ENCODE measurements around the gene IL1RAP.
"Not testable (repeated sequence)": the region's sequence is repeated elsewhere in the genome, so short reads cannot be mapped to it uniquely, and the experiment has no call there.

IL1RAP gene

GRCh38 chr3:190642016-190642415 lies 128.1 kb downstream of the IL1RAP start:
- DNase-seq (ENCODE audit: insufficient read length, low spot score) (no peak), FAIRE-seq (no peak)

GRCh38 chr3:190644035-190644434 lies 130.2 kb downstream of the IL1RAP start:
- FAIRE-seq (no peak), DNase-seq (ENCODE audit: insufficient read length, low spot score) (no peak)

GRCh38 chr3:190644766-190645165 lies 130.9 kb downstream of the IL1RAP start:
- DNase-seq (ENCODE audit: insufficient read length, low spot score) (no peak), FAIRE-seq (no peak)

GRCh38 chr3:190645932-190646460 lies 132.1 kb downstream of the IL1RAP start:
- DNase-seq (ENCODE audit: insufficient read length, low spot score) = no peak
- no peak for FAIRE-seq

- FAIRE-seq (no peak), DNase-seq (ENCODE audit: insufficient read length, low spot score) (no peak)
These were observed 133.1 kb downstream of the IL1RAP start for GRCh38 chr3:190646996-190647395.

- DNase-seq (ENCODE audit: insufficient read length, low spot score) = no peak
- FAIRE-seq = no peak
These were observed 142.0 kb downstream of the IL1RAP start for GRCh38 chr3:190655933-190656332.

GRCh38 chr3:190658106-190658505 lies 144.2 kb downstream of the IL1RAP start:
- DNase-seq (ENCODE audit: insufficient read length, low spot score) = no peak
- no peak for FAIRE-seq

GRCh38 chr3:190666821-190667220 lies 152.9 kb downstream of the IL1RAP start:
- no peak for FAIRE-seq
- DNase-seq (ENCODE audit: insufficient read length, low spot score) = no peak

- DNase-seq (ENCODE audit: insufficient read length, low spot score) = peak; percentile 7
- no peak for FAIRE-seq
These were observed 157.8 kb downstream of the IL1RAP start for GRCh38 chr3:190671658-190672057.

- no peak for FAIRE-seq
- no peak for DNase-seq (ENCODE audit: insufficient read length, low spot score)
These were observed 159.3 kb downstream of the IL1RAP start for GRCh38 chr3:190673148-190673547.

- no peak for FAIRE-seq
- DNase-seq (ENCODE audit: insufficient read length, low spot score) = no peak
These were observed 162.6 kb downstream of the IL1RAP start for GRCh38 chr3:190676481-190676880.

- DNase-seq (ENCODE audit: insufficient read length, low spot score) (no peak), FAIRE-seq (no peak)
These were observed 163.1 kb downstream of the IL1RAP start for GRCh38 chr3:190677001-190677400.

- DNase-seq (ENCODE audit: insufficient read length, low spot score) = not testable (repeated sequence)
These were observed 164.0 kb downstream of the IL1RAP start for GRCh38 chr3:190677868-190678267.

GRCh38 chr3:190680691-190681090 lies 166.8 kb downstream of the IL1RAP start:
- FAIRE-seq (no peak), DNase-seq (ENCODE audit: insufficient read length, low spot score) (no peak)

More at GRCh38 chr3:190677868-190678267, 164.0 kb downstream of the IL1RAP start:
- not testable (repeated sequence) for FAIRE-seq

- no peak for FAIRE-seq
- no peak for DNase-seq (ENCODE audit: insufficient read length, low spot score)
These were observed 170.9 kb downstream of the IL1RAP start for GRCh38 chr3:190684776-190685175.

GRCh38 chr3:190686011-190686410 lies 172.1 kb downstream of the IL1RAP start:
- no peak for DNase-seq (ENCODE audit: insufficient read length, low spot score)
- no peak for FAIRE-seq

- FAIRE-seq (no peak), DNase-seq (ENCODE audit: insufficient read length, low spot score) (no peak)
These were observed 176.4 kb downstream of the IL1RAP start for GRCh38 chr3:190690246-190690645.

GRCh38 chr3:190692256-190692655 lies 178.4 kb downstream of the IL1RAP start:
- FAIRE-seq = no peak
- DNase-seq (ENCODE audit: insufficient read length, low spot score) = no peak

GRCh38 chr3:190694335-190695001 lies 180.6 kb downstream of the IL1RAP start:
- no peak for DNase-seq (ENCODE audit: insufficient read length, low spot score)
- no peak for FAIRE-seq

- DNase-seq (ENCODE audit: insufficient read length, low spot score) (no peak), FAIRE-seq (no peak)
These were observed 181.3 kb downstream of the IL1RAP start for GRCh38 chr3:190695225-190695624.

GRCh38 chr3:190695994-190696393 lies 182.1 kb downstream of the IL1RAP start:
- no peak for FAIRE-seq
- DNase-seq (ENCODE audit: insufficient read length, low spot score) = no peak

- FAIRE-seq = no peak
- peak; percentile 12 for DNase-seq (ENCODE audit: insufficient read length, low spot score)
These were observed 183.1 kb downstream of the IL1RAP start for GRCh38 chr3:190696777-190697501.
